Activated T-helper 9 cell treated with anti-CD3 and anti-CD28 coated beads, Interleukin-2, amount 50 U/mL, for 16 hours (primary cell): ENCODE results near the gene ARL5C.

ENCODE experiments used
- DNase-seq: peaks from one replicate; pipeline ENCODE4 v3.0.0-alpha.2; 2020; ENCODE audit warnings: low read depth

ARL5C gene

GRCh38 chr17:39107973-39108372 is 58.0 kb downstream of the ARL5C start:
- no peak for DNase-seq

- DNase-seq: no peak
Measured at GRCh38 chr17:39107155-39107554, 58.8 kb downstream of the ARL5C start.
